HAP-1 (cell line): ENCODE data around the gene SNAPC2.

Experiments used
- DNase-seq, 2 experiments: peaks; one replicate each; pipeline ENCODE4 v3.0.0-alpha.2; 2016 to 2020; ENCODE audit warnings: low spot score in 2 of 2
- H3K27me3 ChIP-seq: fragments of 250-450 bp; sonication (Bioruptor Pico); 2 replicates; pipeline ENCODE4 v1.5.1; 2020; ENCODE audit warnings: low read depth, mild to moderate bottlenecking, moderate library complexity
- H3K36me3 ChIP-seq: fragments of 250-450 bp; sonication (Bioruptor Pico); replicated peaks from 2 replicates; pipeline ENCODE4 v1.5.1; 2020; ENCODE audit warnings: mild to moderate bottlenecking
- H3K4me1 ChIP-seq: fragments of 250-450 bp; sonication (Bioruptor Pico); 2 replicates; pipeline ENCODE4 v1.5.1; 2020; ENCODE audit warnings: mild to moderate bottlenecking
- H3K4me3 ChIP-seq: fragments of 250-450 bp; sonication (Bioruptor Pico); 2 replicates; pipeline ENCODE4 v1.5.1; 2020; ENCODE audit warnings: mild to moderate bottlenecking, moderate library complexity
- H3K9me3 ChIP-seq: fragments of 250-450 bp; sonication (Bioruptor Pico); 2 replicates; pipeline ENCODE4 v1.5.1; 2020; ENCODE audit warnings: mild to moderate bottlenecking, moderate library complexity
- in situ Hi-C: fragments of 300-500 bp; cut with MboI; formaldehyde crosslinking; loops from 3 replicates; pipeline ENCODE4 v1.14.3; 2020; ENCODE audit warnings: low sequenced_read_pairs, inconsistent platforms, mixed read lengths

Gene SNAPC2

DNA sequence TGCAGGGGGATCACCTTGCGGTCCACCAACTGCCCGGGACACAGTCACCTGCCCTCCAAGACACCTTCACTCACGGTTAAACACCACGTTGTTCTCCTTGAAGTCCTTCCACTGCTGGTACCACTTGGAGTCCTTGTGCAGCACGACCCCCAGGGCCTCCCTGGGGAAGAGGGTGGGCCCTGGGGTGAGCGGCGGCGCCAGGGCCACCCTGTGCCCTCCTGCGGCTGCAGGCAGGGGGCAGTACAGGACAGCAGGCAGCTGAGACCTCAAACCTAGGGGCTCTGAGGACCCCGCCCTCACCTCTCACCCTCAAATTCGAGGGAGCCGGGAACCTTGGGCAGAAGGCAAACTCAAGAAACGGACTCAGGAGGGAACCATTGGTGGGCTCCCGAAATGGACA is 13.3 kb downstream of the SNAPC2 start:
- in situ Hi-C loops: no loop called here
- peaks cover 3% of the 10 kb centered on the region for H3K4me1 ChIP-seq
- no peak for DNase-seq
- H3K4me3 ChIP-seq: no peak overlapping the region
- no peaks in the 10 kb centered on the region for H3K9me3 ChIP-seq
- H3K36me3 ChIP-seq: peaks cover 79% of the 10 kb centered on the region
- H3K27me3 ChIP-seq: no peaks in the 10 kb centered on the region

DNA sequence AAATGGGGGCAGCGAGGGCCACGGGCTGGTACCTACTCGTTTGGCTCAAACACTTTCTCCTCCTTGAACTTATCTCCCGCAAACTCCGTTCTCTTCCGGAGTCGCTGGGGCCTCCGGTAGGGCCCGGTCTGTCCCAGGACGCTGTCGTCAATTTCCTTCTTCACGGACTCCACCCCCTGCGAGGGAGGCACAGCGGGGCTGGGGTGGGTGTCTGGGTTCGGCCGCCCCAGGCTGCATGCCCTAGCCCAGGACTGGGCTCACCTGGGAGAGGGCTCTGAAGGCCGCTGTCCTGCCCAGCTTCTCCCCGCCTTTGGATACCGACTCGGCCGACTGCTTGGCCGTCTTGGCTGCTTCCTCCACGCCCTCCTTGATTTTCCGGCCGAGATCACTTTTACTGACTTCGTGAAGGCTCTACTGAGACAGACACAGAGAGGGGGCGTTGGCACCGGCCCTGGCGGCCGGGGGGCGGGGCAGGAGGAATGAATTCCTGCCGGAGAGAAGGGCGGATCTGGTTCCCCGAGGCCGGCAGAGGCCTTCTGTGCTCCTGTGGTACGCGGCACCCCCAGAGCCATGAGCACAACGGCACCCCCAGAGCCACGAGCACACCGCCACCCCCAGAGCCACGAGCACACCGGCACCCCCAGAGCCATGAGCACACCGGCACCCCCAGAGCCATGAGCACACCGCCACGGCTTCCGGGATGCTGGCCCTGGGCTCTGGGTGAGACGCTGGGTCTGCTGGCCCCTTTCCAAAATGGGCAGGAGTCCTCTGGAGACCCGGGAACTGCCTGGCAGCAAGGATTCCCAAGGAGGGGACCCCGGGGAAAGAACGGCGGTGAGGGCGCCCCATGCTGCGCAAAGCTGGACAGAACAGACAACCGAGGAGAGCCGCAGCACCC is 13.9 kb downstream of the SNAPC2 start:
- Histone ChIP-seq H3K9me3 (no peaks in the 10 kb centered on the region), H3K36me3 (peaks cover 85% of the 10 kb centered on the region), H3K27me3 (no peaks in the 10 kb centered on the region), H3K4me3 (no peak overlapping the region), H3K4me1 (peaks cover under 1% of the 10 kb centered on the region)
- DNase-seq: no peak
- in situ Hi-C loops: no loop called here

DNA sequence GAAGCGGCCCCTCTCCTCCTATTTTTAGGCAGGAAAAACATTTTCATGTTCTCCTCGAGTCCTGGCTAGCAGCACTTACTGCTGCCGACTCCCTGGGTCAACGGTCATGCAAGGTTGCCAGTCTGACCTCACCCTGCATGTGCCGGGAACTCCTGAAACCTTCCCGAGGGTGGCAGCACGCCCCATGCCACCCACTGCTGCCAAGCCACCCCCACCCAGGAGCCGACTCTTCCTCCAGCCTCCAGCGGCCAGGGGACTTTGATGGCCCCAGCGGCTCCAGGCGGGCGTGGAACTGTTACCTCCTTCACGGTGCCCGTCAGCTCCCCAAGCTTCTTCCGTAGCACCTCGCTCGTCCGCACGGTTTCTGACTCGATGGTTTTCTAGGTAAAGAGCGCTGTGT is 14.6 kb downstream of the SNAPC2 start:
- peaks cover 90% of the 10 kb centered on the region for H3K36me3 ChIP-seq
- no peaks in the 10 kb centered on the region for H3K4me1 ChIP-seq
- no peaks in the 10 kb centered on the region for H3K27me3 ChIP-seq
- in situ Hi-C loops: no loop called here
- DNase-seq: no peak
- no peaks in the 10 kb centered on the region for H3K9me3 ChIP-seq
- H3K4me3 ChIP-seq: no peak overlapping the region

DNA sequence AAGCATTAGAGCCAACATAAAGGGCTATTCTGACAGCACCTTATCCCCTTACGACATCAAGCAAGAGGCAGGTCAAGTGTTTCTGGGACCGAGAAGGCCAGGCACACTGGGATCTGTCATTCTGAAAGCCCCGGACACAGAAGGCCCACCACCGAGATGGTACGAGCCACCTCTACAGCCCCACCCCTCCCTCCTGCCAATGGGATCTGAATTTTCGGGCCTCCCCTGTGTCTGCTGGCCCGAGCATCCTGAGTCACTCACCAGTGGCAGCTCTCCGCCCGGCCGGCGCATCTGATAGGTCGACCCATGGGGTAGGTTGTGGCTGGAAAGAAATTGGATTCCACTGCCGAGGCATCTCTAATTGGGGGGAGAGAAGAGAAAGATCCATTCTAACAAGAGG is 20.7 kb downstream of the SNAPC2 start:
- Histone ChIP-seq H3K9me3 (no peaks in the 10 kb centered on the region), H3K4me3 (no peak overlapping the region), H3K4me1 (peaks cover 8% of the 10 kb centered on the region), H3K27me3 (no peaks in the 10 kb centered on the region), H3K36me3 (peaks cover 59% of the 10 kb centered on the region)
- in situ Hi-C loops: loop anchor here (10.0 kb wide), 1 partner anchor 314 kb away; no protein-coding TSS in a partner anchor
- no peak for DNase-seq

DNA sequence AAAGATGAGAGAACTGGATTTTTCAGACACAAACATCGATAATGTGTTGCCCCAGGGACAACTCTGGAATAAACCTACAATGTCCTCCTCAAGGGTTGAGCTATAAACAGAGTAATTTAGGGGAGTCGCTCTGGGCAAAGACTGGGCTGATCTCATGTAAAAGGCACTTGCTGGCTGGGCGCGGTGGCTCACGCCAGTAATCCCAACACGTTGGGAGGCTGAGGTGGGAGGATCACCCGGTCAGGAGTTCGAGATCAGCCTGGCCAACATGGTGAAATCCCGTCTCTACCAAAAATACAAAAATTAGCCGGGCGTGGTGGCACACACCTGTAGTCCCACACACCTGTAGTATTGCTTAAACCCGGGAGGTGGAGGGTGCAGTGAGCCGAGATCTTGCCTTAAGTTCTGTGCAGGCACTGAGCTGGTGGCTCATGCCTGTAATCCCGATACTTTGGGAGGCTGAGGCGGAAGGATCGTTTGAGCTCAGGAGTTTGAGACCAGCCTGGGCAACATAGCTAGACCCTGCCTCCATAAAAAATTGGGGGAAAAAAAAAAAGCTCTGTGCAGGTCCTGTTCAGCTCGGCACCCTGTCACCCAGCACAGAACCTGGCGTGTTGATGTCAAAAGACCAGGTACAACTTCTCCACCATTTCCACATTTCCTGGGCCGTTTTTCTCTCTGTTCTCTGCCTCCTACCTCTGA is 21.9 kb downstream of the SNAPC2 start:
- Histone ChIP-seq H3K9me3 (no peaks in the 10 kb centered on the region), H3K36me3 (peaks cover 47% of the 10 kb centered on the region), H3K4me1 (peaks cover 8% of the 10 kb centered on the region), H3K27me3 (no peaks in the 10 kb centered on the region), H3K4me3 (peak overlapping the region; percentile 92)
- DNase-seq: no peak
- in situ Hi-C loops: loop anchor here (10.0 kb wide), 1 partner anchor 313 kb away; no protein-coding TSS in a partner anchor

DNA sequence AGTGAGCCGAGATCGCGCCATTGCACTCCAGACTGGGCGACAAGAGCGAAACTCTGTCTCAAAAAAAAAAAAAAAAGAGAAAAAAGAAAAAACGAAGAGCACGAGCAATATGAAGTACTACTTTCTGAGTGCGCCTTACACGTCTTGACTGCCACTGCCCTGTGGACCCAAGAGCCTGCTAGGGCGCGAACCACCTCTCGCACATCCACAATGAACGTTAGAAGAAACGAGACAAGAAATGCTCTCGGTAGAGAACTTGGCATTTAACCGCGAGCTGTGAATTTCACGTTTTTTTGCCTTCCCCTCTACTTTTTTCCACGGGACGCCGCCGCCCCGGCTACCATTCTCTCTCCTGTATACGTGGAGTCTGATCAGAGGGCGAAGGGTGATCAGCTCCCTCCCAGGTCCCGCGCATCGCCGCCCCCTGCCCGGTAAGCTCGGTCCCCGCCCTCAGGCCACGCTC is 22.9 kb downstream of the SNAPC2 start:
- Histone ChIP-seq H3K4me1 (peaks cover 8% of the 10 kb centered on the region), H3K4me3 (peak overlapping the region; percentile 92)
- in situ Hi-C loops: loop anchor here (10.0 kb wide), 1 partner anchor 312 kb away; no protein-coding TSS in a partner anchor

DNA sequence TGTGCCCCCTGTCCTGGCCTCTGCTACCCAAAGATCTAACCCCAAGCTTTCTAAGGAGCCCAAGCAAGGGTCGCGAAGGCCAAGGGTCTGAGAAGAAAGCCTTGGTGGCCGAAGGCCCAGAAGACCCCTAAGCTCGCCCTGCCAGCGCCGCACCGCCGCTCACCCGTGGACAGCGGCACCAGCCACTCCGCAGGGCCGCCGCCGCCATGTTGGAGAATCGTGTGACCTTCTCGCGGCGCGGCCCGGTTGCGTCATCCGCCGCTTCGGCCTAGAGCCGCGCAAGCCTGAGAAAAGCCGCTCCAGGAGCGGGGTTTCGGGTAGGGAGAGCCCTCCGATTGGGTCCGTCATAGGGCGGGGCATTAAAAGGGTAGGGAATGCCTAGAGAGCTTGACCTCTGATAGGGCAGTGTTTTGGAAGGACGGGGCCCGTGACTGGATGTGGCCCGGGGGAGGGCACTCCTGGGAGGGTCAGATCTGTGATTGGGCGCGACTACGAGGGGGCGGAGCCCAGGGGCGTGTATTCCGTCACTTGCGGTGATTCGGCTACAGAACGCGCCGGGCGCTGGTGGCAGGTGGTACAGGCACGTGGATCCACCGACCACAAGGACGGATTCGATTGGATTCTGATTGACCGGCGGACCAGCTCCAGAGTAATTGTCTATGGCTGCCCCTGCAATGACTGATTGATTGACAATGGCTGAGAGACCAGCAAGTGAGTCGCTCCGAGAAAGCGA is 23.5 kb downstream of the SNAPC2 start, which contains the start of gene TIMM44:
Gene TIMM44 (minus strand): TSS at position 223 of the 733 bp plus-strand sequence. CDS start 15 bp downstream, at position 208.
- peaks cover 31% of the 10 kb centered on the region for H3K36me3 ChIP-seq
- peaks cover 8% of the 10 kb centered on the region for H3K4me1 ChIP-seq
- H3K9me3 ChIP-seq: no peaks in the 10 kb centered on the region
- H3K27me3 ChIP-seq: no peaks in the 10 kb centered on the region
- peak within 1 kb of the TSS; percentile 92 for H3K4me3 ChIP-seq
- peak; percentile 99 to 100 for DNase-seq
- in situ Hi-C loops: loop anchor here (10.0 kb wide), 1 partner anchor 311 kb away; no protein-coding TSS in a partner anchor

More for the DNA sequence above, 22.9 kb downstream of the SNAPC2 start:
- Histone ChIP-seq H3K9me3 (no peaks in the 10 kb centered on the region), H3K27me3 (no peaks in the 10 kb centered on the region), H3K36me3 (peaks cover 37% of the 10 kb centered on the region)
- DNase-seq: no peak

DNA sequence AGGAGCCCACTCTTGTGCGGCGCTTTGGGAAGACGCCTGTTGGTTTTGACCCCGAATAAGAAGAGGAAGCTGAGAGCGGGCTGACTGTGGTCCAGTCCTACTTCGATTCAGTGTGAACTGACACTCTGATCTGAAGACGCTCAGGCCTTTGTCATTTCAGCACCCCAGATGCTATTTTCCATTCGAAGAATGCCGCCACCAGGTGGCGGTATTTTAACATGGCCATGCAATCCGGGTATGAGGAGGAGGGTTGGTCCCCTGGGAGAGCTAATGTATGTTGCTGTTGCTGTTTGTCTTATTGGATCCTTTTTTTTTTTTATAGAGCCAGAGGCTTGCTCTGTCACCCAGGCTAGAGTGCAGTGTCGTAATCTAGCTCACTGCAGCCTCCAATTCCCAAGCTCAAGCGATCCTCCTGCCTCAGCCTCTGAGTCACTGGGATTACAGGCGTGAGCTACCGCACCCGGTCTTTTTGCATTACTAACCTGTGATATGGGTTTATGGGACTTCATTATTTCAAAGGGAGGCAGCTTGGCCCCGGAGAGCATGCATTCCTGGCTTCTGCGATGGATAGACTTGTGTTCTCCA is 24.1 kb downstream of the SNAPC2 start:
- Histone ChIP-seq H3K36me3 (peaks cover 25% of the 10 kb centered on the region), H3K27me3 (no peaks in the 10 kb centered on the region), H3K9me3 (no peaks in the 10 kb centered on the region), H3K4me3 (peak overlapping the region; percentile 92), H3K4me1 (peaks cover 8% of the 10 kb centered on the region)
- peak; percentile 91 to 95 for DNase-seq
- in situ Hi-C loops: loop anchor here (10.0 kb wide), 1 partner anchor 311 kb away; no protein-coding TSS in a partner anchor

DNA sequence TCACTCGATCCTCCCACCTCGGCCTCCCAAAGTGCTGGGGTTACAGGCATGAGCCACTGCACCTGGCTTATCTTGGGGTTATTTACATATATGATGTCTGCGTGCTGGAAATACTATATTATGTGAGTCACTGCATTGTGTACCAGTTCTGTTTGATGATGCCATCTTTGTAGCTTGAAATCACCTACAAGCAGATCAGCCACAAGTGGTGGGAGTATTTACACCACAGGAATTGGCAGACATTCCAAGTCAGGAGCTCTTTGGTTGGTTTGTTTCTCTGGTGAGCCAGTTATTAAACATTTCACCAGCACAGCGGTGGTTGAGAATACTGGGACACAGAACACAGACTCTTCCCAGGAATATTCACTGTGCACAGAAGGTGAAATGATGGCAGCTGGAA is 27.8 kb downstream of the SNAPC2 start:
- DNase-seq: no peak
- Histone ChIP-seq H3K27me3 (no peaks in the 10 kb centered on the region), H3K9me3 (no peaks in the 10 kb centered on the region), H3K4me3 (no peak overlapping the region), H3K4me1 (peaks cover 3% of the 10 kb centered on the region; the same call in 1 of the 2 replicates), H3K36me3 (no peaks in the 10 kb centered on the region)
- in situ Hi-C loops: loop anchor here (10.0 kb wide), 1 partner anchor 307 kb away; no protein-coding TSS in a partner anchor

DNA sequence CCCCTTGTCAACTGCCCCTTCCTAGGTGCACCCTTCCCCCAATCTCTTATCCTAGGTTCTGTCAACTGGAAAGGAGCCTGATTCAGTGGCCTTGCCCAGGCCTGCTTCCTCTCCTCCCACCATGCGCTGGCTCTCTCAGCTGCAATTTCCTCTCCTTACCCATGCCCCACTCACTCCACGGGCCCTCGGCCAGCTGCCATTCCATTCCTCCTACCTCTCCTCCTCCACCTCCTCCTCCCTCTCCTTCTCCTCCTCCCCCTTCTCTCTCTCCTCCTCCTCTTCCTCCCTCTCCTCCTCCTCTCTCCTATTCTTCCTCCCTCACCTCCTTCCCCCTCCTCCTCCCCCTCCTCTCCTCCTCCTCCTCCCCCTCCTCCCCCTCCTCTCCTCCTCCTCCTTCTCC is 32.9 kb downstream of the SNAPC2 start:
- no peaks in the 10 kb centered on the region for H3K27me3 ChIP-seq
- DNase-seq: no peak
- in situ Hi-C loops: no loop called here
- H3K36me3 ChIP-seq: peaks cover 3% of the 10 kb centered on the region
- no peaks in the 10 kb centered on the region for H3K9me3 ChIP-seq
- H3K4me3 ChIP-seq: no peak overlapping the region
- no peaks in the 10 kb centered on the region for H3K4me1 ChIP-seq

DNA sequence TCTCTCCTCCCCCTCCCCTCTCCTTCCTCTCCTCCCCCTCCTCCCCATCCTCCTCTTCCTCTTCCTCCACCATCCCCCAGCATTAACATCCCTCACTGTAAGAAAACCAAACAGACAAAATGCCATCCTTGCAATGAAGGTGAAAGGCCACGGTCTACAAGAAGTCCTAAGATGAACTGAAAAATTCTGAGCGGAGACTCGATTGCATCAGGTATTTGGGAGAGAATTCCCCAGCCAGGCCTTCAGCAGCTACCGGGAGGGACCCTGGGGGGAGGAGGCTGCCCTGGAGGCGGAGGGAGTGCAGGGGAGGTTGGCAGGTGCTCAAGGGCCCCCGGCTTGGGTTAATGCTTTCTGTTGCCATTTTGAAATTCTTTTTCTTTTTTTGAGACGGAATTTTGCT is 33.4 kb downstream of the SNAPC2 start:
- no peaks in the 10 kb centered on the region for H3K4me1 ChIP-seq
- no peak overlapping the region for H3K4me3 ChIP-seq
- H3K36me3 ChIP-seq: peaks cover 7% of the 10 kb centered on the region
- no peaks in the 10 kb centered on the region for H3K9me3 ChIP-seq
- DNase-seq: no peak
- no peaks in the 10 kb centered on the region for H3K27me3 ChIP-seq
- in situ Hi-C loops: no loop called here

DNA sequence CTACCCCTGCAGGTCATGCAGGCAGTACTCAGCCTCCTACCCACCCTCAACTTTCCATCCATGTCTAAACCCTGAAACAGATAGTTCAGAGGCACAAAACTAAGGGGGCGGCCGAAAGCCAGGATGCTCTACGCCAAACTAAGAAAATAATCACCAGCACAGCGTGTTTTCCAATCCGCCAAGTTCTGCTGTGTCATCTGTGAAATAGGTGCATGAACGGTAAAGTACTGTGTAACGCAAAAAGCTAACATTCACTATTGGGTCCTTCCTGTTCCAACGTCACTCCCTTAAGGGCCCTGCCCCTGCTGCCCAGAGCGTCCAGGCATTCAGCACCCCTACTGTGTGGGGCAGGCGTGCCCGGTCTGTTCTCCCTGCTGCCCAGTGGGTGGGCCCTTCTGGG is 35.6 kb downstream of the SNAPC2 start:
- Histone ChIP-seq H3K4me1 (no peaks in the 10 kb centered on the region), H3K9me3 (no peaks in the 10 kb centered on the region), H3K36me3 (peaks cover 10% of the 10 kb centered on the region), H3K27me3 (no peaks in the 10 kb centered on the region), H3K4me3 (no peak overlapping the region)
- DNase-seq: no peak
- in situ Hi-C loops: no loop called here

DNA sequence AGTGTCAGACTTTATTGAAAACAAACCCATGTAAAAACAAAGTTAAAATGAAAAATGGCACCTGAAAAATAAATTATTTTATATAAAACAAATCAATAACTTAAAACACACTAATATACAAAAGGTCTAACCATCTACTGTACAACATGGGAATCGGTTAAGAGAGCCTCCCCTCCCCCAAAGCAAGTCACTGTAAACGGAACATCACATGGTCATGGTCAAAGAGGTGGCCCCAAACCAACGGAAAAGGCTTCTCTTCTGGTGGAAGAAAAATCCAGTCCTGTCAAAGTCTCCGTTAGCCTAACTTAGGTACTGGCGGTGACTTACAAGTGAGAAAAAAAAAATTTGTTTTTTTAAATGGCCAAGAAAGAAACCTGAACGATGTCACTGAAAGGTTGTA is 39.1 kb downstream of the SNAPC2 start:
- no peak for DNase-seq
- H3K4me3 ChIP-seq: no peak overlapping the region
- H3K9me3 ChIP-seq: no peaks in the 10 kb centered on the region
- no peaks in the 10 kb centered on the region for H3K27me3 ChIP-seq
- in situ Hi-C loops: no loop called here
- H3K4me1 ChIP-seq: no peaks in the 10 kb centered on the region
- H3K36me3 ChIP-seq: peaks cover 41% of the 10 kb centered on the region
